Activated effector memory CD4-positive, alpha-beta T cell treated with Interleukin-2 at 50 U/mL for 16 hours (primary cell): ENCODE measurements around the gene LPCAT3.
"Not testable (repeated sequence)": the region's sequence is repeated elsewhere in the genome, so short reads cannot be mapped to it uniquely, and the experiment has no call there.

Source experiments
- DNase-seq: peaks from one replicate; pipeline ENCODE4 v3.0.0-alpha.2; 2020

Gene LPCAT3, protein sequence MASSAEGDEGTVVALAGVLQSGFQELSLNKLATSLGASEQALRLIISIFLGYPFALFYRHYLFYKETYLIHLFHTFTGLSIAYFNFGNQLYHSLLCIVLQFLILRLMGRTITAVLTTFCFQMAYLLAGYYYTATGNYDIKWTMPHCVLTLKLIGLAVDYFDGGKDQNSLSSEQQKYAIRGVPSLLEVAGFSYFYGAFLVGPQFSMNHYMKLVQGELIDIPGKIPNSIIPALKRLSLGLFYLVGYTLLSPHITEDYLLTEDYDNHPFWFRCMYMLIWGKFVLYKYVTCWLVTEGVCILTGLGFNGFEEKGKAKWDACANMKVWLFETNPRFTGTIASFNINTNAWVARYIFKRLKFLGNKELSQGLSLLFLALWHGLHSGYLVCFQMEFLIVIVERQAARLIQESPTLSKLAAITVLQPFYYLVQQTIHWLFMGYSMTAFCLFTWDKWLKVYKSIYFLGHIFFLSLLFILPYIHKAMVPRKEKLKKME

GRCh38 chr12:7018350-7019042, at the start of gene LPCAT3:
Gene LPCAT3, minus strand, starts transcription at chr12:7018476. Its CDS starts 52 bp downstream, at chr12:7018424.
- peak; percentile 97 for DNase-seq

DNA sequence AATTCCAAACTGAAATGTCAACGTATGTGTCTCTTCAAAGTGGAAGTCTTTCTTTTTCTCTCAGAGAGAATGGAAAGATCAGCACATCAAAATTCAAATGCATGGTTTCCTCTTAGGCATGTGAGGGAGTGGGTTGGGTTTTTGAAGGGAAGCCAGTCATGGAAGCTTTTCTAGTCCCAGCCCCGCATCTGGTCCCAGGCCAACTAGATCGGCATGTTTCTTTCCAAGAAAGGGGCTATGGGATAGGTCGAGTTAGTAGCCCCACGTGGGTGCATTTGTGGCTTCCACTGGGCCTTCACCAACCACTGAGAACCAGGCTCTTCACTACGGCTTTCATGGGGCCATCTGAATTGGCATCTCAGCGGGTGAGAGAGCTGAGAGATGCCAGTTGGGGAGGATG, 48.8 kb upstream of the LPCAT3 start:
- DNase-seq: no peak

GRCh38 chr12:7066596-7066995, 48.3 kb upstream of the LPCAT3 start:
- no peak for DNase-seq

DNA sequence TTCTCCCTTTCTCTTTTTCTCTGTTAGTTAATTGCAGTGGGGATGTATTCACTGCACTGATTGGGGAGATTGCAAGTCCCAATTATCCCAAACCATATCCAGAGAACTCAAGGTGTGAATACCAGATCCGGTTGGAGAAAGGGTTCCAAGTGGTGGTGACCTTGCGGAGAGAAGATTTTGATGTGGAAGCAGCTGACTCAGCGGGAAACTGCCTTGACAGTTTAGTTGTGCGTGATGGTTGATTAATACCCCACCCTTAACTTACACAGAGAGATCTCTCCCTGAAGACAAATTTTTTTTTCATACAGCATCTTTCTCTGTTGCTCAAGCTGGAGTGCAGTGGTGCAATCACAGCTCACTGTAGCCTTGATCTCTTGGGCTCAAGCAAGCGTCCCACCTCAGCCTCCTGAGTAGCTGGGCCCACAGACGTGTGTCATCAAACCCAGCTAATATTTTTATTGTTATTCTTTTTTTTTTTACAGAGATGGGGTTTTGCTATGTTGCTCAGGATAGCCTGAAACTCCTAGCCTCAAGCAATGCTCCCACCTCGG, 46.9 kb upstream of the LPCAT3 start:
- no peak for DNase-seq

DNA sequence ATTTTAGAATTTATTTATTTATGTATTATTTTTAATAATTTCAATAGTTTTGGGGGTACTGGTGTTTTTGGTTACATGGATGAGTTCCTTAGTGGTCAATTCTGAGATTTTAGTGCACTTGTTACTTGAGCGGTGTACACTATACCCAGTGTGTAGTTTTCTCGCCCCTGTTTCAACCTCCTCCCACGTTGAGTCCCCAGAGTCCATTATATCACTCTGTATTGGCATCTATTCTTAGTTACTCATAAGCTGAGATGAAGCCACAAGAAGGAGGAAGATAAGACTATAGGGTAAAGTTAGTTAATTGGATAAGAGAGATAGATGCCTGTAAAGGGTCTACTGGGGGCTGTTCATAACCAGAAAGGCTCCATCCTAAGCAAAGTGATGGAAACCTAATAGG, 46.2 kb upstream of the LPCAT3 start:
- DNase-seq: no peak

DNA sequence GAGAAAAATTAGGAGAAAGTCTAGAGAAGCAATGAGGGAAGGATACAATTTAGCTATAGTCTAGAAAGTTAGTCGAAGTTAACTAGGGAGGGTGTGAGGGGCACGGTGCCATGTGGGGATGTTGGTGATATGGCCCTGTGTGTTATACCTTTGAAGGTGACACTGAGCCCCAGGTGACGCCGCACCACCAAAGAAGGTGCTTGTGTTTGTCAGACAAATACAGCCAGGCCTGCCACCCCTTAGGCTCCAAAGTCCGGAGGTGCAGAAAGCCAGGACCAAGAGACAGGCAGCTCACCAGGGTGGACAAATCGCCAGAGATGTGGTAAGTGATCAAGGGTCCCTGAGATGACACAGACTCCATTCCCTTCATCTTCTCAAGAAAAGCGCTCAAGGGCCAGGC, 43.3 kb upstream of the LPCAT3 start:
- DNase-seq: no peak

DNA sequence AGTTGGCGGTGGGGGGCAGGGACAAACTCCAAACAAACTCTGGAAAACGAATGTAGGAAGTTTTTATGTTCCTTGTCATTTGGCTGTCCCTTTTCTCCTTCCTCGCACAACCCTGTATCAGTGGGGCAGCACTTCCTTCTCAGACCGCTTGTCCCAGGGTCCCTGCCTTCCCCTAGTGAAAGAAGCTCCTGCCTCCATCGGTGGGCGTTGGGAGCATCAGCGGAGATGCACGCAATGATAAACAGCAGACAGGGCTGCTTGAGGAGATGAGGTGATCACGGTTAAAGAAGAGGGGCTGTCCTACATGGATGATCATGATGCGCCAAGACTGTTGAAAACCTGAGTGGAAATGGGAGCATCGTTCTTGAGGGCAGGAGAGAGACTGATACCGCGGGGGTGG, 42.9 kb upstream of the LPCAT3 start:
- DNase-seq: no peak

DNA sequence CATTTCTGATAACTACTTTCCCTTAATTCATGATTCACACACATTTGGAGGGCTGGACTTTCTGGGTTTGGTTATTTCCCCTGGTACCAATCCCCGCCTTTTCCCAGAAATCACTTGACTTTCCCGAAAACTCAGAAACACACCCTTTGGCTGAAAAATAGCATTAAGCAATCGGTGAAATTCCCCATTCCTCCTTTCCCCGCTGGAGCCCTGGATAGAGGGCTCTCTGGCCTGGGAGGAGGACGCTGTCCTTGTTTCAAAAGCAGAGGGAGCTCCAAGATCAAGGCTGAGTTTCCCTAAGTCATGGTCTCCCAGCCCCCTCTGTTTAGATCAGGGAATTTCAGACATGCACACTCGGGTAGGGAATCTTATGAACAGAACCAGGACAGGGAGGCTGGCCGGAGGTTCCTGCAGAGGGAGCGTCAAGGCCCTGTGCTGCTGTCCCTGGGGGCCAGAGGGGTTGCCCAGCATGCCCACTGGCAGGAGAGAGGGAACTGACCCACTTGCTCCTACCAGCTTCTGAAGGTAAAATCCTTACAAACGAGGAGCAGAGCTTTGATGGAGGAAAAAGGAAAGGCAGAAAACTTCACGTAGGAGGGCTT, 42.2 kb upstream of the LPCAT3 start, which contains the start of gene C1S:
C1S (plus strand) TSS at position 366 of the 602 bp plus-strand sequence. CDS start 1,195 bp downstream, outside the sequence.
- no peak for DNase-seq

- no peak for DNase-seq
Observed at GRCh38 chr12:7059780-7060179, 41.5 kb upstream of the LPCAT3 start.

GRCh38 chr12:7058850-7059395, 40.6 kb upstream of the LPCAT3 start:
- DNase-seq: no peak

DNA sequence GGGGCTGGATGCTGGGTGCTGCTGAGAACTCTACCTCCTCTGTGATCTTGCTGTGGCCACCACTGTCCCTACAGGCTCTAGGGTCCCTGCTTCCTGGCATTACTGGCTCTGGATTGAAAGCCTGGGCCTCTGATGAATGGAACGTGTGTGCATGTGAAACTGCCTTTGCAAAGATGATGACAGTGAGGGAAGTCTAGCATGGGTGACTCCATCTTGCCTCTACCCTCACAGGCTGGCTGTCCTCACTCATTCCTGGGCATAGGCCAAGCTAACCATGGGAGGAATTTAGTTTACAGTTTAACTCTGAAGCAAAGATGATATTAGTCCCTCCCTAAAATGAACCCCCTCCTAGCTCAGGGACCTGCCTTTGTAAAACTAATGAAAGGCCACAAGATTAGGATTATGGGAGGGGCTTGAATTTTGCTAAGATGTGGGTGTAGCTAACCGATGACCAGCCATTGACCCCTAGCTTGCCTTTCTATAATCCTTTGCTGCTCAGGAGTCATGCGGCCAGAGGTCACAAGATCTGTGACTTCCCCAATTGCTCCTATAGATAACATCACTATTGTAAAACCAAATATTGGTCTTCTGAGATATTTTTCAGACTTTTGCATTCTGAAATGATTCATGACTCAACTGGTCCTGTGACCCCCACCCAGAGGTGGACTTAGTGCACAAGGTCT, 40.0 kb upstream of the LPCAT3 start:
- no peak for DNase-seq

DNA sequence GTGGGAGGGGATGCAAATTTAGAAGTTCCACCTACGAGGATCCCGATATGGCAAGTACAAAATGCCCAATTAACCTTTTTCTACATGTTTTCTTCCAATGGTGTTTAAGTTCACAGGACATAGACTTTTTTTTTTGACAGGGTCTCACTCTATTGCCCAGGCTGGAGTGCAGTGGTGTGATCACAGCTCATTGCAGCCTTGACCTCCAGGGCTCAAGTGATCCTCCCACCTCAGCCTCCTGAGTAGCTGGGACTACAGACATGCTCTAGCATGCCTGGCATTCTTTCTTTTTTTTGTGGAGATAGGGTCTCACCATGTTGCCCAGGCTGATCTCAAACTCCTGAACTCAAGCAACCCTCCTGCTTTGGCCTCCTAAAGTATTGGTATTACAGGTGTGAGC, 37.5 kb upstream of the LPCAT3 start:
- not testable (repeated sequence) for DNase-seq

GRCh38 chr12:7054925-7055324, 36.6 kb upstream of the LPCAT3 start:
- no peak for DNase-seq

- not testable (repeated sequence) for DNase-seq
Observed at GRCh38 chr12:7049973-7050372, 31.7 kb upstream of the LPCAT3 start.

DNA sequence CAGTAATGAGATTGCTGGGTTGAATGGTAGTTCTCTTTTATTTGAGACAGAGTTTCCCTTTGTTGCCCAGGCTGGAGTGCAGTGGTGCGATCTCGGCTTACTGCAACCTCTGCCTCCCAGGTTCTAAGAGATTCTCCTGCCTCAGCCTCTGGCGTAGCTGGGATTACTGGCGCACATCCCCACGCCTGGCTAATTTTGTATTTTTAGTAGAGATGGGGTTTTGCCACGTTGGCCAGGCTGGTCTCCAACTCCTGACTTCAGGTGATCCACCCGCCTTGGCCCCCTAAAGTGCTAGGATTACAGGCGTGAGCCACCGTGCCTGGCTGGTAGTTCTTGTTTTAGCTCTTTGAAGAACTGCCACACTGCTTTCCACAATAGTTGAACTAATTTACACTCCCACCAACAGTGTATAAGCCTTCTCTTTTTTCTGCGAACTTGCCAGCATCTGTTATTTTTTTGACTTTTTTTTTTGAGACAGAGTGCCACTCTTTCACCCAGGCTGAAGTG, 31.2 kb upstream of the LPCAT3 start:
- DNase-seq: not testable (repeated sequence)

DNA sequence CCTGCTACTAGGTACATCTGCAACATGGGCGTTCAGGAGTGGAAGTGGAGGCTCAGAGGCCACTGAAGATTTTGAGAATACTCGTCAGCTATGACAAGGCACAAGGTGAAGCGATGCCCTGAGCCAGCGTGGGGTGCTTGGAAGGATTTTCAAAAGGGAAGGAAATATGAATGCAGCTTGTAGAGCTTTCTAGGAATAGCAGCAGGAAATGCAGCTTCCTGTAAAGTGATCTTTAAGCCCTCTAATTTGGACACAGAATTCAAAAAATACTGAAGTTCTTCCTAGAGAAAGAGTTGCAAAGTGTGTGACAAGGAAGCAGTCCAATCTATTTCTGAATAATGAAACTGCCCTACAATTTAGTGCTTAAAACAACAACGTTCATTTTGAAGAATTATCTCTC, 29.0 kb upstream of the LPCAT3 start:
- no peak for DNase-seq

GRCh38 chr12:7046383-7047105, 28.3 kb upstream of the LPCAT3 start:
- DNase-seq: no peak

DNA sequence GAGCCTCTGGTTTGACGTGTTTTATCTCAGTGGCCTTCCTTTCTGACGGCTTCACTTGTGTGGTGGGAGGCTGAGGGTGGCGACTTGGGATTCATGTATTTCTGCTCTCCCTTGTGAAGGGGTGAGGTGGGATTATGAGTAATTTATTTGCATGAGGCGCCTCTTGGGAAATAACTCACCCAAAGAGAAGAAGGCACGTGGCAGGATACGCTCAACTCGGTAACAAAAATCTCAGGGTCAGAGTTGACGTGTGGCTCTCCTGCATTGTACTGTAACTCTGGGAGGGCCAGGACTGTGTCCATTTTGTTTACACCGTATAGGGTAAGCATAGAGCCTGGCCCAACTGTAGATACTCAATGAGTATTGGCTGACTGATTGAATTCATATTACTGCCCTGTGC, 27.6 kb upstream of the LPCAT3 start:
- DNase-seq: no peak

DNA sequence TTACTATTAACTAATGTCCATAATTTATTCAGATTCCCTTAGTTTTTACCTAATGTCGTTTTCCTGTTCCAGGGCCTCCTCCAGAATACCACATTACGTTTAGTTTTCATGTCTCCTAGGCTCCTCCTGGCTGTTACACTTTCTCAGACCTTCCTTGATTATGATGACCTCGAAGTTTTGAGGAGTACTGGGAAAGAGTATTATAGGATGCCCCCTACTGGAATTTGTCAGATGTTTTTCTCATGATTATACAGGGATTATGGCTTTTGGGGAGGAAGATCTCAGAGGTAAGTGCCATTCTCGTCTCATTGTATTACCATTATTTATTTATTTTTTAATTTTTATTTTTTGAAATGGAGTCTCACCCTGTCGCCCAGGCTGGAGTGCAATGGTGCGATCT, 24.6 kb upstream of the LPCAT3 start:
- DNase-seq: no peak

- no peak for DNase-seq
Observed at GRCh38 chr12:7039403-7039802, 21.1 kb upstream of the LPCAT3 start.

DNA sequence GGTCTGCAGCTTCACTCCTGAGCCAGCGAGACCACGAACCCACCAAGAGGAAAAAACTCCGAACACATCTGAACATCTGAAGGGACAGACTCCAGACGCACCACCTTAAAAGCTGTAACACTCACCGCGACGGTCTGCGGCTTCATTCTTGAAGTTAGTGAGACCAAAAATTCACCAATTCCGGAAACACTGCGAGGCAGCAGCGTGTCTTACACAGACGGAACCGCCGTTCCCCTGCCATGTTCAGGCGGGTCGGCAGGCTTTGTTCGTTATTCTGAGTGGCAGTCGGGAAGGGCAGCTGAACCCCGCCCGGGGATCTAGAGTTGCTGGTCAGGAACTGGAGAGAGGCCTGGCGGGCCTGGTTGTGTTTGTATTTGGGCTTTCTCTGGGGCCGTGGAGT, 20.3 kb upstream of the LPCAT3 start:
- DNase-seq: no peak

DNA sequence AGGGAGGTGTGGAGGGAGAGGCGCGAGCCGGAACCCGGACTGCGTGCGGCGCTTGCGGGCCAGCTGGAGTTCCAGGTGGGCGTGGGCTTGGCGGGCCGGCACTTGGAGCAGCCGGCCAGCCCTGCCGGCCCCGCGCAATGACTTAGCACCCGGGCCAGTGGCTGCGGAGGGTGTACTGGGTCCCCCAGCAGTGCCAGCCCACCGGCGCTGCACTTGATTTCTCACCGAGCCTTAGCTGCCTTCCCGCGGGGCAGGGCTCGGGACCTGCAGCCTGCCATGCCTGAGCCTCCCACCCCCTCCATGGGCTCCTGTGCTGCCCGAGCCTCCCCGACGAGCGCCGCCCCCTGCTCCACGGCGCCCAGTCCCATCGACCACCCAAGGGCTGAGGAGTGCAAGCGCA, 19.1 kb upstream of the LPCAT3 start:
- not testable (repeated sequence) for DNase-seq
